CD14-positive monocyte (primary cell): ENCODE measurements around the gene C16orf96. TPM values are rescaled to one million over a fixed set of nuclear protein-coding genes. Genes with fewer than 3 reads are reported as not detected.

Source experiments
- DNase-seq, 3 donors: peaks; one replicate each; pipeline ENCODE4 v3.0.0-alpha.2; 2011 to 2022
- H2AFZ ChIP-seq: 2 replicates; pipeline ENCODE4 v1.6.0; 2012; ENCODE audit warnings: mild to moderate bottlenecking, low read depth, low read length, inconsistent platforms; ENCODE audit not compliant: insufficient read depth, poor library complexity, severe bottlenecking
- H3K27ac ChIP-seq, 2 donors: 1 replicate in 1 of 2; 2 replicates in 1 of 2; pipeline ENCODE4 v1.5.1; 2012 to 2013; ENCODE audit warnings: low read length in 2 of 2, control low read depth in 1 of 2, inconsistent platforms in 1 of 2, low read depth in 1 of 2, mild to moderate bottlenecking in 1 of 2
- H3K27me3 ChIP-seq, 2 donors: one replicate each; pipeline versions ENCODE4 v1.6.0 to v1.6.1; 2011 to 2013; ENCODE audit warnings: low read length in 2 of 2; ENCODE audit not compliant: control insufficient read depth in 2 of 2, insufficient read depth in 2 of 2
- H3K36me3 ChIP-seq, 2 donors: replicated peaks in 1 of 2; 1 replicate in 1 of 2; 2 replicates in 1 of 2; pipeline versions ENCODE4 v1.5.1 to v1.6.1; 2012 to 2013; ENCODE audit warnings: low read length in 2 of 2, control low read depth in 1 of 2, inconsistent platforms in 1 of 2, mild to moderate bottlenecking in 1 of 2; ENCODE audit not compliant: insufficient read depth in 2 of 2, control insufficient read depth in 1 of 2
- H3K4me1 ChIP-seq, 2 donors: 1 replicate in 1 of 2; 2 replicates in 1 of 2; pipeline versions ENCODE4 v1.5.1 to v1.6.1; 2012 to 2013; ENCODE audit warnings: low read length in 2 of 2, control low read depth in 1 of 2, inconsistent platforms in 1 of 2, mild to moderate bottlenecking in 1 of 2, moderate library complexity in 1 of 2; ENCODE audit not compliant: insufficient read depth in 2 of 2, control insufficient read depth in 1 of 2
- H3K4me2 ChIP-seq: replicated peaks from 2 replicates; pipeline ENCODE3; 2012; ENCODE audit warnings: low read length, moderate library complexity, mild to moderate bottlenecking; ENCODE audit not compliant: poor library complexity, severe bottlenecking; ENCODE audit errors: extremely low read depth
- H3K4me3 ChIP-seq, 3 experiments: fragments of 200-600 bp in 1 of 3; sonication (generic) in 1 of 3; replicated peaks in 1 of 3; 1 replicate in 2 of 3; 2 replicates in 1 of 3; pipeline ENCODE4 v1.5.1; 2011 to 2013; ENCODE audit warnings: low read length in 3 of 3, mild to moderate bottlenecking in 3 of 3, control low read depth in 2 of 3, low read depth in 2 of 3, inconsistent platforms in 1 of 3, moderate library complexity in 1 of 3
- H3K79me2 ChIP-seq: 2 replicates; pipeline ENCODE4 v1.6.0; 2012; ENCODE audit warnings: mild to moderate bottlenecking, control low read depth, inconsistent platforms, low read length, moderate library complexity; ENCODE audit not compliant: insufficient read depth
- H3K9ac ChIP-seq: 2 replicates; pipeline ENCODE4 v1.6.0; 2017; ENCODE audit warnings: low read length, mild to moderate bottlenecking; ENCODE audit not compliant: insufficient read depth, poor library complexity, severe bottlenecking
- H3K9me3 ChIP-seq, 2 donors: replicated peaks in 1 of 2; 1 replicate in 1 of 2; 2 replicates in 1 of 2; pipeline versions ENCODE4 v1.5.1 to v1.6.1; 2012 to 2013; ENCODE audit warnings: low read length in 2 of 2, control low read depth in 1 of 2; ENCODE audit not compliant: control insufficient read depth in 1 of 2, insufficient read depth in 1 of 2
- H4K20me1 ChIP-seq: 2 replicates; pipeline ENCODE4 v1.6.0; 2012; ENCODE audit warnings: mild to moderate bottlenecking, low read length, control low read depth, moderate library complexity; ENCODE audit not compliant: insufficient read depth
- H3K27ac Mint-ChIP-seq, 7 donors: one replicate each; pipeline ENCODE4 v1.8.0; 2020; ENCODE audit warnings: mild to moderate bottlenecking in 7 of 7, mixed read lengths in 7 of 7, moderate library complexity in 6 of 7, inconsistent platforms in 2 of 7
- H3K27me3 Mint-ChIP-seq, 3 donors: one replicate each; pipeline ENCODE4 v1.8.0; 2021 to 2022; ENCODE audit warnings: low read depth in 3 of 3, mild to moderate bottlenecking in 3 of 3, mixed read lengths in 3 of 3, moderate library complexity in 3 of 3, inconsistent platforms in 1 of 3
- H3K36me3 Mint-ChIP-seq, 2 donors: one replicate each; pipeline ENCODE4 v1.8.0; 2020; ENCODE audit warnings: mixed read lengths in 2 of 2, inconsistent platforms in 1 of 2, mild to moderate bottlenecking in 1 of 2
- H3K4me1 Mint-ChIP-seq: one replicate; pipeline ENCODE4 v1.8.0; 2020; ENCODE audit warnings: mild to moderate bottlenecking, mixed read lengths
- H3K4me3 Mint-ChIP-seq, 2 donors: one replicate each; pipeline ENCODE4 v1.8.0; 2020; ENCODE audit warnings: mild to moderate bottlenecking in 2 of 2, mixed read lengths in 2 of 2, moderate library complexity in 1 of 2
- H3K9me3 Mint-ChIP-seq, 7 donors: one replicate each; pipeline ENCODE4 v1.8.0; 2020 to 2022; ENCODE audit warnings: mixed read lengths in 7 of 7, mild to moderate bottlenecking in 6 of 7, moderate library complexity in 6 of 7, inconsistent platforms in 2 of 7
- WGBS: methylation state at CpG from one replicate; pipeline ENCODE4 v1.1.5; 2013; ENCODE audit warnings: missing lambda C conversion rate; ENCODE audit not compliant: insufficient coverage; 5-methylcytosine and 5-hydroxymethylcytosine counted together
- intact Hi-C, 2 donors: fragments of 100-400 bp; cut with micrococcal nuclease; formaldehyde crosslinking; loops; one replicate each; pipeline versions ENCODE4 v1.15.0 to v1.15.1; 2023
- polyA plus RNA-seq, 3 donors: library from polyadenylated mRNA; depleted of rRNA in 1 of 3; unstranded in 2 of 3; stranded (reverse) in 1 of 3; fragments of 300-500 nt in 2 of 3; fragments of >200 nt in 1 of 3; fragmentation: Illumina TruSeq in 2 of 3; gene quantifications; 1 replicate in 2 of 3; 2 replicates in 1 of 3; pipeline ENCODE4 v1.2.3, GENCODE V29; 2012 to 2021
- TF ChIP-seq, protein P1 (sequence below): fragments of 200-600 bp; IDR thresholded peaks from one replicate; pipeline ENCODE4 v1.8.0; 2022; ENCODE audit warnings: antibody characterized with exemption, mild to moderate bottlenecking

Gene C16orf96
- polyA plus RNA-seq, 3 donors = 0.13 TPM; not detected in 2

DNA sequence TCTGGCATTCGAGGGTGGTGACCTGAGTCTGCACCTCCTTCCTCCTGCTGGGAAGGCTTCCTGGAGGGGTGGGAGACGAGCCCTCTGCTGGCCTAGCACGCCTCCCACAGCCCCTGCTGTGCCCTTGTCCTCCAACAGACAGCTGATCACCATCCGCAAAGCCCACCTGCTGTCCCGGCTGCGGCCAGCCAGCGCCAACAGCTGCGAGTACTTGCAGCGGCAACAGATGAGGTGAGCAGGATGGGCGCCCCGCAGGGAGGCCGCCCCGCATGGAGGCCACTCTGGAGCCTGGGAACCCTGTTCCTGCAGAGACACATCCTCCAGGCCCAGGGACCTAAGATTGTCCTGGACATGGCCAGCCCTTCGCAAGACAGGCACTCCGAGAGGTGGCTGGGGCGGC is 36.9 kb downstream of the C16orf96 start:
- peaks cover under 1 to 11% (median 5%) of the 10 kb centered on the region in 7 donors for H3K9me3 Mint-ChIP-seq
- no peak overlapping the region for H3K27ac Mint-ChIP-seq
- H3K9ac ChIP-seq = no peak overlapping the region
- no peak overlapping the region for H3K27ac ChIP-seq
- H3K27me3 ChIP-seq = no peaks in the 10 kb centered on the region
- H3K4me1 ChIP-seq = no peaks in the 10 kb centered on the region
- no peak for DNase-seq
- H3K36me3 ChIP-seq = no peaks in the 10 kb centered on the region
- TF ChIP-seq, protein P1, sequence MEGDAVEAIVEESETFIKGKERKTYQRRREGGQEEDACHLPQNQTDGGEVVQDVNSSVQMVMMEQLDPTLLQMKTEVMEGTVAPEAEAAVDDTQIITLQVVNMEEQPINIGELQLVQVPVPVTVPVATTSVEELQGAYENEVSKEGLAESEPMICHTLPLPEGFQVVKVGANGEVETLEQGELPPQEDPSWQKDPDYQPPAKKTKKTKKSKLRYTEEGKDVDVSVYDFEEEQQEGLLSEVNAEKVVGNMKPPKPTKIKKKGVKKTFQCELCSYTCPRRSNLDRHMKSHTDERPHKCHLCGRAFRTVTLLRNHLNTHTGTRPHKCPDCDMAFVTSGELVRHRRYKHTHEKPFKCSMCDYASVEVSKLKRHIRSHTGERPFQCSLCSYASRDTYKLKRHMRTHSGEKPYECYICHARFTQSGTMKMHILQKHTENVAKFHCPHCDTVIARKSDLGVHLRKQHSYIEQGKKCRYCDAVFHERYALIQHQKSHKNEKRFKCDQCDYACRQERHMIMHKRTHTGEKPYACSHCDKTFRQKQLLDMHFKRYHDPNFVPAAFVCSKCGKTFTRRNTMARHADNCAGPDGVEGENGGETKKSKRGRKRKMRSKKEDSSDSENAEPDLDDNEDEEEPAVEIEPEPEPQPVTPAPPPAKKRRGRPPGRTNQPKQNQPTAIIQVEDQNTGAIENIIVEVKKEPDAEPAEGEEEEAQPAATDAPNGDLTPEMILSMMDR = no peak
- H3K4me3 Mint-ChIP-seq = no peak overlapping the region
- peaks cover 2 to 10% (median 2%) of the 10 kb centered on the region in 3 donors for H3K27me3 Mint-ChIP-seq
- no peaks in the 10 kb centered on the region for H3K4me1 Mint-ChIP-seq
- intact Hi-C loops = no loop called here
- no peak overlapping the region for H2AFZ ChIP-seq
- H4K20me1 ChIP-seq = no peaks in the 10 kb centered on the region
- H3K4me3 ChIP-seq = no peak overlapping the region
- H3K9me3 ChIP-seq = peaks cover 0 to 7% of the 10 kb centered on the region in 2 donors
- H3K4me2 ChIP-seq = no peak overlapping the region
- H3K36me3 Mint-ChIP-seq = no peaks in the 10 kb centered on the region
- no peaks in the 10 kb centered on the region for H3K79me2 ChIP-seq
- WGBS = 88% methylated on average over 16 of the region's 16 CpGs

DNA sequence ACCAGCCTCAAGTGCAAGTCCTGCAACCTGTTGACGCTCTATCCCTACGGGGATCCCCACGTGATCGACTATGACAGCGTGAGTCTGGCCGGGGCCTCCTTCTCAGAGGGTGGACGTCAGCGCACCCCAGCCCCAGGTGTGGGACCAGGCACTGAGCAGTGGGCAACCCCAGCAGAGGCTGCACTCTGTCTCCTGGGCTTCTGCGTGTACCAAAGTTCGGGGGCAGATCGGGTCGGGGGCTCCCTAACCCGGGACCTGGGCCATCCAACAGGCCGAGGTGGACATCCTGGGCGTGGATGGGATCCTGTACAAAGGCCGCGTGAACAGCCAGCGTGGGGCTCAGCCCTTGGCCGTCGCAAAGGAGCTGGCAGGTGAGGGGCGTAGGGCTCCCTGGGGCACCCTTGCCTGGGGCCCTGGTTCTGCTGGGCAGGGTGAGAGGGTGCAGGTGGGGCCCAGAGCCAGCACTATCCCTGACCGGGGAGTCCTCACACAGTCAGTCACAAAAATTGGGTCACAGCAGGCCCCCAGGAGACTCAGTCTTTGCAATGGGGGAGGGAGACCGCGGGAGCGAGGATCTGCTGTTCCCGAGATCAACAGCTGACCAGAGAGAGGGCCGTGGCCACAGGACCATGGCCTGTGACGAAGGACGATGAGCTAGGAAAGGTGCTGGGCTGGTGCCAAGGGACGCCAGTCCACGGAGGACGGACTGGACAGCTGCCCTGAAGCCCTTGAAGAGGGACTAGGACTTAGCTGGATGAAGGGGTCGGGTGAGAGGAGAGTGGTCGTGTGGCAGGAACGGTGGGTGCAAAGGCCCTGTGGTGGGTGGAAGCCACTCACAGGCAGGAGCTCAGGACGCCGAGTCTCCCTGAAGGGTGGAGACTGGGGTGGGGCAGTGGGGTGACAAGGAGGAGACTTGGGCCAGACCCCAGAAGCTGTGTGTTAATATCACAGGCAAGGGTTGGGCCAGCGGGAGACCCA is 38.6 kb downstream of the C16orf96 start:
- Histone ChIP-seq H3K79me2 (no peaks in the 10 kb centered on the region), H3K9me3 (no peaks in the 10 kb centered on the region), H3K9ac (no peak overlapping the region), H3K27ac (no peak overlapping the region), H2AFZ (no peak overlapping the region), H3K36me3 (no peaks in the 10 kb centered on the region), H3K4me1 (no peaks in the 10 kb centered on the region), H3K4me2 (no peak overlapping the region), H3K27me3 (no peaks in the 10 kb centered on the region), H3K4me3 (no peak overlapping the region), H4K20me1 (no peaks in the 10 kb centered on the region)
- Mint-ChIP-seq H3K36me3 (no peaks in the 10 kb centered on the region), H3K4me3 (no peak overlapping the region), H3K27me3 (peaks cover 2 to 10% (median 2%) of the 10 kb centered on the region in 3 donors), H3K9me3 (peaks cover 0 to 2% (median 0%) of the 10 kb centered on the region in 7 donors), H3K27ac (peak overlapping the region in 2 of 7 donors; percentile 1 to 57), H3K4me1 (no peaks in the 10 kb centered on the region)
- WGBS = 95% methylated on average over 38 of the region's 38 CpGs
- intact Hi-C loops = no loop called here
- DNase-seq = no peak
- TF ChIP-seq, protein P1 = no peak
